ENCODE results near the gene THOP1. TPM values are rescaled to one million over a fixed set of nuclear protein-coding genes. Genes with fewer than 3 reads are reported as not detected.

THOP1 gene
- total RNA-seq, 4 donors from 2014 or later, result 5.9 to 51.8 (median 25.2) TPM

GRCh38 chr19:2761309-2761677 is 24.0 kb upstream of the THOP1 start:
- intact Hi-C loops (cut with DNase I; ENCODE audit: low total_unique reads), result no loop called here

GRCh38 chr19:2761876-2762782 is 23.2 kb upstream of the THOP1 start:
- Histone ChIP-seq H3K36me3 (no peaks in the 10 kb centered on the region), H3K27me3 (no peaks in the 10 kb centered on the region), H3K9me3 (no peaks in the 10 kb centered on the region), H3K4me1 (no peaks in the 10 kb centered on the region), H3K4me3 (no peak overlapping the region), H3K27ac (no peak overlapping the region)
- intact Hi-C loops (cut with DNase I; ENCODE audit: low total_unique reads), result no loop called here
- TF ChIP-seq CTCF (IDR thresholded peaks at IDR 0.05) (no peak), POLR2A (IDR thresholded peaks at IDR 0.05) (no peak)
- DNase-seq, result no peak

More at GRCh38 chr19:2761309-2761677, 24.0 kb upstream of the THOP1 start:
- Histone ChIP-seq H3K4me3 (no peak overlapping the region), H3K27me3 (no peaks in the 10 kb centered on the region), H3K36me3 (no peaks in the 10 kb centered on the region), H3K27ac (no peak overlapping the region), H3K9me3 (no peaks in the 10 kb centered on the region), H3K4me1 (no peaks in the 10 kb centered on the region)
- TF ChIP-seq CTCF (IDR thresholded peaks at IDR 0.05) (no peak), POLR2A (IDR thresholded peaks at IDR 0.05) (no peak)
- DNase-seq, result no peak

GRCh38 chr19:2762783-2763496 is 22.4 kb upstream of the THOP1 start:
- no peaks in the 10 kb centered on the region for H3K36me3 ChIP-seq
- intact Hi-C loops (cut with DNase I; ENCODE audit: low total_unique reads), result no loop called here

GRCh38 chr19:2763687-2764086 is 21.6 kb upstream of the THOP1 start:
- no peaks in the 10 kb centered on the region for H3K36me3 ChIP-seq
- no peak for DNase-seq
- H3K9me3 ChIP-seq, result no peaks in the 10 kb centered on the region
- intact Hi-C loops (cut with DNase I; ENCODE audit: low total_unique reads), result no loop called here
- H3K27ac ChIP-seq, result no peak overlapping the region
- no peak for TF ChIP-seq POLR2A (IDR thresholded peaks at IDR 0.05)
- TF ChIP-seq CTCF (IDR thresholded peaks at IDR 0.05), result no peak
- no peaks in the 10 kb centered on the region for H3K4me1 ChIP-seq
- no peaks in the 10 kb centered on the region for H3K27me3 ChIP-seq
- no peak overlapping the region for H3K4me3 ChIP-seq

More at GRCh38 chr19:2762783-2763496, 22.4 kb upstream of the THOP1 start:
- TF ChIP-seq POLR2A (IDR thresholded peaks at IDR 0.05), result no peak
- no peak for TF ChIP-seq CTCF (IDR thresholded peaks at IDR 0.05)
- no peak overlapping the region for H3K27ac ChIP-seq
- H3K4me1 ChIP-seq, result no peaks in the 10 kb centered on the region
- no peaks in the 10 kb centered on the region for H3K9me3 ChIP-seq
- no peaks in the 10 kb centered on the region for H3K27me3 ChIP-seq
- no peak for DNase-seq
- H3K4me3 ChIP-seq, result no peak overlapping the region

- Histone ChIP-seq H3K36me3 (no peaks in the 10 kb centered on the region), H3K4me3 (no peak overlapping the region), H3K9me3 (no peaks in the 10 kb centered on the region)
These were observed 20.4 kb upstream of the THOP1 start for GRCh38 chr19:2764945-2765344.

More at GRCh38 chr19:2764945-2765344, 20.4 kb upstream of the THOP1 start:
- Histone ChIP-seq H3K4me1 (no peaks in the 10 kb centered on the region), H3K27me3 (no peaks in the 10 kb centered on the region), H3K27ac (no peak overlapping the region)
- DNase-seq, result no peak
- no peak for TF ChIP-seq POLR2A (IDR thresholded peaks at IDR 0.05)
- no peak for TF ChIP-seq CTCF (IDR thresholded peaks at IDR 0.05)
- intact Hi-C loops (cut with DNase I; ENCODE audit: low total_unique reads), result no loop called here

Data from uterus (tissue), 4 donors.